B cell (primary cell): Measurements from ENCODE around the gene FCN2. TPM values are rescaled to one million over a fixed set of nuclear protein-coding genes. Genes with fewer than 3 reads are reported as not detected.

Experiments used
- ATAC-seq: fragments of 200-7000 bp; cut with Tn5 transposase; one replicate; pipeline ENCODE4 v1.10.0; 2021; ENCODE audit warnings: low read depth, mild to moderate bottlenecking, moderate number of reproducible peaks, moderate library complexity
- CTCF ChIA-PET: fragments of 350-600 bp; sonication (Branson Sonifier 250); formaldehyde crosslinking; loops from one replicate; lab custom pipeline; 2021; ENCODE audit warnings: antibody characterized with exemption, inconsistent platforms; lab: Charles Lee
- POLR2A ChIA-PET: fragments of 350-600 bp; sonication (Branson Sonifier 250); formaldehyde crosslinking; loops from one replicate; lab custom pipeline; 2021; ENCODE audit warnings: antibody characterized with exemption; lab: Charles Lee
- DNase-seq: peaks from one replicate; pipeline ENCODE4 v3.0.0; 2013
- H2AFZ ChIP-seq: 2 replicates; pipeline ENCODE4 v1.6.1; 2012; ENCODE audit warnings: mild to moderate bottlenecking, low read depth, low read length; ENCODE audit not compliant: insufficient read depth, poor library complexity, severe bottlenecking
- H3K27ac ChIP-seq, 2 donors: 1 replicate in 1 of 2; 2 replicates in 1 of 2; pipeline ENCODE4 v1.5.1; 2012 to 2013; ENCODE audit warnings: low read length in 2 of 2, mild to moderate bottlenecking in 2 of 2, moderate library complexity in 1 of 2
- H3K27me3 ChIP-seq, 4 experiments: fragments of 200-600 bp in 1 of 4; sonication (generic) in 1 of 4; replicated peaks in 1 of 4; 1 replicate in 2 of 4; 2 replicates in 2 of 4; pipeline versions ENCODE4 v1.6.1 to v1.7.0; 2013 to 2016; ENCODE audit warnings: low read length in 3 of 4, mild to moderate bottlenecking in 2 of 4, mixed read lengths in 1 of 4, moderate library complexity in 1 of 4; ENCODE audit not compliant: insufficient read depth in 4 of 4, control insufficient read depth in 3 of 4; ENCODE audit errors: control extremely low read depth in 1 of 4
- H3K36me3 ChIP-seq, 2 experiments: replicated peaks in 1 of 2; 1 replicate in 1 of 2; 2 replicates in 1 of 2; pipeline versions ENCODE4 v1.6.1 to v1.7.1; 2013; ENCODE audit warnings: low read length in 1 of 2; ENCODE audit not compliant: insufficient read depth in 2 of 2, control insufficient read depth in 1 of 2; ENCODE audit errors: control extremely low read depth in 1 of 2, extremely low read depth in 1 of 2
- H3K4me1 ChIP-seq, 2 donors: fragments of 200-600 bp in 1 of 2; sonication (generic) in 1 of 2; 1 replicate in 1 of 2; 2 replicates in 1 of 2; pipeline versions ENCODE4 v1.5.1 to v1.6.1; 2013 to 2017; ENCODE audit warnings: low read length in 2 of 2; ENCODE audit not compliant: control insufficient read depth in 2 of 2, insufficient read depth in 2 of 2
- H3K4me2 ChIP-seq: replicated peaks from 2 replicates; pipeline ENCODE3; 2012; ENCODE audit warnings: mild to moderate bottlenecking, low read depth, low read length; ENCODE audit not compliant: poor library complexity, severe bottlenecking
- H3K4me3 ChIP-seq, 5 experiments: fragments of 200-600 bp in 1 of 5; sonication (generic) in 1 of 5; 1 replicate in 3 of 5; 2 replicates in 2 of 5; pipeline versions ENCODE4 v1.5.1 to v1.7.0; 2011 to 2016; ENCODE audit warnings: low read length in 4 of 5, mild to moderate bottlenecking in 4 of 5, low read depth in 2 of 5, control low read depth in 1 of 5, moderate library complexity in 1 of 5; ENCODE audit not compliant: insufficient read depth in 1 of 5; ENCODE audit errors: control extremely low read depth in 1 of 5, extremely low read depth in 1 of 5
- H3K79me2 ChIP-seq: fragments of 200-600 bp; sonication (generic); one replicate; pipeline ENCODE4 v1.6.0; 2016; ENCODE audit warnings: low read length; ENCODE audit not compliant: control insufficient read depth, insufficient read depth
- H3K9ac ChIP-seq: fragments of 200-600 bp; sonication (generic); 2 replicates; pipeline ENCODE4 v1.6.1; 2017; ENCODE audit warnings: mild to moderate bottlenecking, low read length, moderate library complexity
- H3K9me3 ChIP-seq, 3 donors: one replicate each; pipeline versions ENCODE4 v1.6.1 to v1.7.1; 2013; ENCODE audit warnings: low read length in 2 of 3; ENCODE audit not compliant: control insufficient read depth in 2 of 3, insufficient read depth in 1 of 3; ENCODE audit errors: control extremely low read depth in 1 of 3
- H4K20me1 ChIP-seq: 2 replicates; pipeline ENCODE4 v1.6.0; 2012; ENCODE audit warnings: mild to moderate bottlenecking, low read length; ENCODE audit not compliant: insufficient read depth, control insufficient read depth, poor library complexity, severe bottlenecking
- H3K27ac Mint-ChIP-seq: one replicate; pipeline ENCODE4 v1.8.0; 2021; ENCODE audit warnings: mixed read lengths
- H3K27me3 Mint-ChIP-seq: one replicate; pipeline ENCODE4 v1.8.0; 2021; ENCODE audit warnings: mixed read lengths
- H3K4me1 Mint-ChIP-seq: one replicate; pipeline ENCODE4 v1.8.0; 2021; ENCODE audit warnings: mixed read lengths
- H3K4me3 Mint-ChIP-seq: one replicate; pipeline ENCODE4 v1.8.0; 2021; ENCODE audit warnings: mixed read lengths
- H3K9me3 Mint-ChIP-seq: one replicate; pipeline ENCODE4 v1.8.0; 2022; ENCODE audit warnings: mixed read lengths; ENCODE audit not compliant: insufficient read depth
- CTCF ChIP-seq: fragments of 200-600 bp; IDR thresholded peaks from one replicate; pipeline ENCODE4 v1.8.0; 2022; ENCODE audit warnings: antibody characterized with exemption, mild to moderate bottlenecking
- EZH2 ChIP-seq: IDR thresholded peaks from 2 replicates; pipeline ENCODE4 v1.6.1; 2012; ENCODE audit warnings: borderline replicate concordance, low read depth, mild to moderate bottlenecking, moderate library complexity, low read length; ENCODE audit not compliant: insufficient read depth, poor library complexity, severe bottlenecking
- WGBS: methylation state at CpG from one replicate; pipeline ENCODE4 v1.1.5; 2013; ENCODE audit warnings: missing lambda C conversion rate; ENCODE audit not compliant: insufficient coverage; 5-methylcytosine and 5-hydroxymethylcytosine counted together
- intact Hi-C: fragments of 100-400 bp; cut with micrococcal nuclease; formaldehyde crosslinking; loops from one replicate; pipeline ENCODE4 v1.10.0; 2022
- polyA plus RNA-seq: library from polyadenylated mRNA; depleted of rRNA; stranded (reverse); fragments of >200 nt; gene quantifications from 2 replicates; pipeline ENCODE4 v1.2.3, GENCODE V29; 2012
- total RNA-seq, 2 donors: library from RNA; stranded (reverse); fragments of 120-200 nt in 1 of 2; gene quantifications; 1 replicate in 1 of 2; 2 replicates in 1 of 2; pipeline versions ENCODE4 v1.2.3 to v1.2.4, GENCODE V29; 2013 to 2022

Gene FCN2
- total and polyA plus RNA-seq, 2 donors (not counting 1 experiment from before 2014, with no cell fraction given), result not detected

GRCh38 chr9:134841180-134841904 lies 39.3 kb upstream of the FCN2 start:
- Mint-ChIP-seq H3K27me3 (no peaks in the 10 kb centered on the region), H3K9me3 (no peaks in the 10 kb centered on the region), H3K4me1 (no peaks in the 10 kb centered on the region), H3K27ac (no peak overlapping the region), H3K4me3 (no peak overlapping the region)
- no peaks in the 10 kb centered on the region for H4K20me1 ChIP-seq
- ATAC-seq (no peak), DNase-seq (no peak)
- H3K4me1 ChIP-seq, result no peaks in the 10 kb centered on the region
- H3K4me3 ChIP-seq, result no peak overlapping the region
- H3K27me3 ChIP-seq, result no peaks in the 10 kb centered on the region
- no peak overlapping the region for H2AFZ ChIP-seq
- TF ChIP-seq EZH2 (no peak), CTCF (no peak)
- H3K9me3 ChIP-seq, result peaks cover 0 to 4% (median 0%) of the 10 kb centered on the region in 3 donors
- WGBS, result 88% methylated on average over 9 of the region's 15 CpGs
- intact Hi-C loops, result no loop called here
- no peak overlapping the region for H3K9ac ChIP-seq
- no peak overlapping the region for H3K27ac ChIP-seq
- H3K79me2 ChIP-seq, result no peaks in the 10 kb centered on the region
- H3K4me2 ChIP-seq, result no peak overlapping the region
- CTCF ChIA-PET, result no interaction called here
- no peaks in the 10 kb centered on the region for H3K36me3 ChIP-seq
- POLR2A ChIA-PET, result no interaction called here

DNA sequence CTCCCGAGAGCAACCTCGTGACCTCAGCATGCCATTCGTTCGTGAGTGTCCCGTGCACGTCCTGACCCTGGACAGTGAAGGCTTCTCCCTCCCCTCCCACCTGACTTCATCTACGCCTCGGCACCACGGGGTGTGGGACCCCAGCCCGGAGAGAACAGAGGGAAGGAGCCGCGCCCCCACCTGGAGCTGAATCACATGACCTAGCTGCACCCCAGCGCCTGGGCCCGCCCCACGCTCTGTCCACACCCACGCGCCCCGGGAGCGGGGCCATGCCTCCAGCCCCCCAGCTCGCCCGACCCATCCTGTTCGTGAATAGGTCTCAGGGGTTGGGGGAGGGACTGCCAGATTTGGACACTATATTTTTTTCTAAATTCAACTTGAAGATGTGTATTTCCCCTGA lies 38.3 kb upstream of the FCN2 start:
- no peak overlapping the region for H3K27ac ChIP-seq
- no peaks in the 10 kb centered on the region for H3K4me1 Mint-ChIP-seq
- H3K27ac Mint-ChIP-seq, result no peak overlapping the region
- intact Hi-C loops, result no loop called here
- no peak overlapping the region for H2AFZ ChIP-seq
- DNase-seq, result no peak
- no peaks in the 10 kb centered on the region for H4K20me1 ChIP-seq
- no peak for ATAC-seq
- ChIA-PET POLR2A (no interaction called here), CTCF (no interaction called here)
- H3K79me2 ChIP-seq, result no peaks in the 10 kb centered on the region
- no peak overlapping the region for H3K9ac ChIP-seq
- no peak overlapping the region for H3K4me2 ChIP-seq
- H3K9me3 Mint-ChIP-seq, result no peaks in the 10 kb centered on the region
- no peaks in the 10 kb centered on the region for H3K36me3 ChIP-seq
- H3K9me3 ChIP-seq, result peaks cover 0 to 4% (median 0%) of the 10 kb centered on the region in 3 donors
- no peaks in the 10 kb centered on the region for H3K27me3 ChIP-seq
- WGBS, result 96% methylated on average over 17 of the region's 22 CpGs
- no peaks in the 10 kb centered on the region for H3K4me1 ChIP-seq
- TF ChIP-seq EZH2 (no peak), CTCF (no peak)
- H3K27me3 Mint-ChIP-seq, result no peaks in the 10 kb centered on the region
- no peak overlapping the region for H3K4me3 Mint-ChIP-seq
- no peak overlapping the region for H3K4me3 ChIP-seq
